Neural crest cell (in vitro differentiated cells): Measurements from ENCODE around the gene METAP1. TPM values are rescaled to one million over a fixed set of nuclear protein-coding genes. Genes with fewer than 3 reads are reported as not detected.
A peak's percentile ranks its signal among the peaks of the same experiment; 100 is the strongest.
"Not testable (repeated sequence)": the region's sequence is repeated elsewhere in the genome, so short reads cannot be mapped to it uniquely, and the experiment has no call there.

Experiments
- DNase-seq: peaks from one replicate; pipeline ENCODE4 v3.0.0; 2021; ENCODE audit warnings: low read depth, mixed read lengths, low spot score
- H3K27ac Mint-ChIP-seq: one replicate; pipeline ENCODE4 v1.8.0; 2021; ENCODE audit warnings: mild to moderate bottlenecking, mixed read lengths; ENCODE audit not compliant: unreplicated experiment
- H3K27me3 Mint-ChIP-seq: 2 replicates; pipeline ENCODE4 v1.8.0; 2021; ENCODE audit warnings: low read depth, mild to moderate bottlenecking, mixed read lengths
- H3K36me3 Mint-ChIP-seq: 2 replicates; pipeline ENCODE4 v1.8.0; 2021; ENCODE audit warnings: low read depth, mild to moderate bottlenecking, mixed read lengths
- H3K4me1 Mint-ChIP-seq: 2 replicates; pipeline ENCODE4 v1.8.0; 2021; ENCODE audit warnings: mixed read lengths
- H3K4me3 Mint-ChIP-seq: one replicate; pipeline ENCODE4 v1.8.0; 2021; ENCODE audit warnings: mild to moderate bottlenecking, mixed read lengths
- H3K9me3 Mint-ChIP-seq: 2 replicates; pipeline ENCODE4 v1.8.0; 2021; ENCODE audit warnings: mixed read lengths
- CTCF ChIP-seq: fragments of 200-600 bp; sonication (generic); conservative IDR thresholded peaks from 2 replicates; pipeline ENCODE4 v1.5.0; 2021; ENCODE audit warnings: antibody characterized with exemption, mild to moderate bottlenecking
- total RNA-seq: library from RNA; stranded (reverse); gene quantifications from 2 replicates; pipeline ENCODE4 v1.2.1, GENCODE V29; 2021

Gene METAP1
- total RNA-seq, 1 donor from 2014 or later = 52.1 TPM

GRCh38 chr4:99013884-99014523 is 18.5 kb downstream of the METAP1 start:
- Mint-ChIP-seq H3K4me1 (peaks cover 5% of the 10 kb centered on the region), H3K27ac (no peak overlapping the region), H3K27me3 (no peaks in the 10 kb centered on the region), H3K36me3 (peaks cover 71% of the 10 kb centered on the region), H3K9me3 (peaks cover 37% of the 10 kb centered on the region), H3K4me3 (no peak overlapping the region)
- TF ChIP-seq CTCF = no peak
- no peak for DNase-seq

GRCh38 chr4:99021386-99021785 is 25.9 kb downstream of the METAP1 start:
- Mint-ChIP-seq H3K4me3 (no peak overlapping the region), H3K9me3 (peaks cover 21% of the 10 kb centered on the region), H3K36me3 (peaks cover 45% of the 10 kb centered on the region), H3K27ac (peak overlapping the region; percentile 68), H3K27me3 (no peaks in the 10 kb centered on the region), H3K4me1 (peaks cover 16% of the 10 kb centered on the region)
- DNase-seq = no peak
- no peak for TF ChIP-seq CTCF

DNA sequence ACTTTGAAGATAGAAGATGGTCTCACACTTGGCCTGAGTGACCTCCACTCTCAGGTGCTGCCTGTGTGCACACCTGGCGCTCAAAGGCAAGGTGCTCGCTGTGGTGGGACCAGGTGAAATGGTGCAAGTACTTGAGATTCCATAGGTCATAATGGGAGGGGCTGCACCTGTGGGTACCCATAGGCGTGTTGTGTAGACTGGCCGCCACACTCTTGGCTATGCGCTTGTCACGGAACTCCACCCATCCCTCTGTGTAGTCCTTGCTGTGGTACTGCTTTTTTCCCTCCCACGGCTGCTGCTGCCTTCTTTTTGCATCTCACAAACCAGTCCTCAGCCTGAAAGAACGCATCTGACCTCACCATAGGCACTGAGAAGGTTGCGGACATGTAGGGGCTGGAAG is 27.0 kb downstream of the METAP1 start:
- Mint-ChIP-seq H3K27me3 (no peaks in the 10 kb centered on the region), H3K4me1 (peaks cover 16% of the 10 kb centered on the region), H3K9me3 (peaks cover 19% of the 10 kb centered on the region), H3K27ac (no peak overlapping the region), H3K4me3 (no peak overlapping the region), H3K36me3 (peaks cover 42% of the 10 kb centered on the region)
- no peak for DNase-seq
- no peak for TF ChIP-seq CTCF

GRCh38 chr4:99023800-99024251 is 28.3 kb downstream of the METAP1 start:
- Mint-ChIP-seq H3K36me3 (peaks cover 30% of the 10 kb centered on the region), H3K4me1 (peaks cover 16% of the 10 kb centered on the region), H3K9me3 (peaks cover 15% of the 10 kb centered on the region)
- not testable (repeated sequence) for H3K4me3 Mint-ChIP-seq, DNase-seq, H3K27ac Mint-ChIP-seq, H3K27me3 Mint-ChIP-seq

DNA sequence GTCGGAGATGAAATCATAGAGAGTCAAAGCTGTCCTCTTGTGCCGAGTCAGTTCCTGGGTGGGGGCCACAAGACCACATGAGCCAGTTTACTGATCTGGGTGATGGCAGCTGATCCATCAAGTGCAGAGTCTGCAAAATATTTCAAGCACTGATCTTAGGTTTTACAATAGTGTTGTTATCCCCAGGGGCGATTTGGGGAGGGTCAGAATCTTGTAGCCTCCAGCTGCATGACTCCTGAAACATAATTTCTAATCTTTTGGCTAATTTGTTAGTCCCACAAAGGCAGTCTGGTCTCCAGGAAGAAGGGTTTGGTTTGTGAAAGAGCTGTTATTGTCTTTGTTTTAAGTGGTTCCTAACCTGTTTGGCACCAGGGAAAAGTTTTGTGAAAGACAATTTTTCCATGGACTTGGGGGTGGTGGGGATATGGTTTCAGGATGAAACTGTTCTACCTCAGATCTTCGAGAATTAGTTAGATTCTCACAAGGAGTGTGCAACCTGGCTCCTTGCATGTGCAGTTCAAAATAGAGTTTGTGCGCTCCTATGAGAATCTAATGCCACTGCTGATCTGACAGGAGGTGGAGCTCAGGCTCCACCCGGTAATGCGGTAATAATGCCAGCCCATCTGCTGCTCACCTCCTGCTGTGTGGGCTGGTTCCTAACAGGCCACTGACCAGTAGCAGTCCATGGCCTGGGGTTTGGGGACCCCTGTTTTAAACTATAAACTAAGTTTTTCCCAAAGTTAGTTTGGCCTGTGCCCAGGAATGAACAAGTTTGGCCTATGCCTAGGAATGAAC is 29.2 kb downstream of the METAP1 start:
- Mint-ChIP-seq H3K27me3 (no peaks in the 10 kb centered on the region), H3K4me1 (peaks cover 16% of the 10 kb centered on the region), H3K36me3 (peaks cover 23% of the 10 kb centered on the region), H3K4me3 (no peak overlapping the region), H3K27ac (peak overlapping the region; percentile 85), H3K9me3 (peaks cover 11% of the 10 kb centered on the region)
- DNase-seq = no peak
- TF ChIP-seq CTCF = no peak

GRCh38 chr4:99025506-99025905 is 30.0 kb downstream of the METAP1 start:
- no peak for TF ChIP-seq CTCF
- Mint-ChIP-seq H3K27me3 (no peaks in the 10 kb centered on the region), H3K9me3 (peaks cover 11% of the 10 kb centered on the region), H3K36me3 (peaks cover 17% of the 10 kb centered on the region), H3K4me3 (no peak overlapping the region), H3K27ac (no peak overlapping the region), H3K4me1 (peaks cover 16% of the 10 kb centered on the region)
- DNase-seq = no peak
